GM03348 (cell line): Measurements from ENCODE around the gene TLR8.
"Not testable (repeated sequence)": the region's sequence is repeated elsewhere in the genome, so short reads cannot be mapped to it uniquely, and the experiment has no call there.

Experiments used
- DNase-seq: peaks from one replicate; pipeline ENCODE4 v3.0.0; 2012; ENCODE audit warnings: low spot score

The TLR8 gene

GRCh38 chrX:12898073-12898472 is 8.3 kb upstream of the TLR8 start:
- no peak for DNase-seq

GRCh38 chrX:12899506-12899905 is 6.9 kb upstream of the TLR8 start:
- no peak for DNase-seq

DNA sequence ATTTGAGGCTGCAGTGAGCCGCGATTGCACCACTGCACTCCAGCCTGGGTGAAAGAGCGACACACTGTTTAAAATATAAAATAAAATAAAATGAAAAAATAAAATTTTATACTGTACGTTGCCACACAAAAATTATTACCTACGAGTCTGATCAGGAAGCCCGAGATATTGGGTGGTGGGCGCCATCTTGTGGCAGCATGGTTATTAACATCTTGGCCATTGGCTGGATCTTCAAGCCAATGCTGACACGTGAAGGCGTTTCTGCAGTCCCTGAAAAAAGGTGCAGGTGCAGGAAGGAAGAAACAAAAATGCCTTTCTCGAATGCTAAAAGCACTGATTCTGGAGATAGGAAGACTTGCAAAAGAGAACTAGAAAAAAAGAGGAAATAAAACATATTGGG is 4.9 kb upstream of the TLR8 start:
- DNase-seq, result peak; percentile 61

DNA sequence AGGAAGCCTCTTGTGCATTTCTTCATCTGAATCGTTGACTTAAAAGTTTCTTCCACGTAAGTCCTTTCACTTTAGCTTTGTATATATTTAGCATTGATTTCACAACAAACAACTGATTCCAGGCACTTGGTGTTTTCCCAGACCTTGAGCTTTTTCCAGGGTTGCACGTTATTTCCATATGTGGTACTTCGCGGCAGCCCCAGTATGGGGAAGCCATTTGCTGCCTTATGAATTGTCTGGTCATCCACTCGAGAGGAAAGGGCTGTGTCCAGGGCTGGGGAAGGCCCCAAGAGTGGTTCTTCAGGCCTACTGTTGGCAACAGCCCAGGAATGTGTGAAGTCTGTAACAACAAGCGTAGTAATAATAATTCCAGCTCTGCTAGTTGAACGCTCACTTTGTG is 2.8 kb upstream of the TLR8 start:
- peak; percentile 39 for DNase-seq

DNA sequence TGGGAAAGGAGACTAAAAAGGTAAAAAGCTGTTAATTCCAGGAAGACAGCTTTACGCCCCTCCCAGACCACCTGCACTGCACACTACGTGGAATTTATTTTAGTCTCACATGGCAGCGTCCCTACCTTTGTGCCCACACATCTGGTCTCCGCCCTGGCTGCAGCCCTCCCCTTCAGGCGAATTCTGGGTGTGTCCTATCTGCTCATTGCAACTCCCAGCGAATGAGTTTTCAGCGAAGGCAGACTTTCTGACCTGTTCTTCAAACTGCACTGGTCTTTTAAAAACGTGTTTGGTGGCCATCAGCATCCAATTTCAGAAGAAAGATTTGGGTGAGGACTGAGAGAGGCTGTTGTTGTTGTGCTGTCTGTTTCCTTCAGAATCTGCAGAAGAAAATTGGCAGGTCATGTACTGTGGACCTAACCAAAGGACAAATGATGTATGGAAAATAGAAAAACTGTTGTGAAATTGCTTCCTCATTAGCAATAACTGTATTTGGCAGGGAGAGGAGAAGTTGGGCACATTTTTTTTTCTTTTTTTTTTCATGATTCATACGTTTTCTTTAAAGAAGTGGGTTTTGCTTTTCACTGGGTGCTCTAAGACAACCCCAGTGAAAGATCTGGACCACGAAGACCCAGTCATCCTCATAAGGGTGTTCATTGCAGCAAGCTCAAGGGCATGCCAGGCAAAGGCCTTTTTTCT is 4.2 kb downstream of the TLR8 start:
- DNase-seq, result peak; percentile 14

- no peak for DNase-seq
Measured at GRCh38 chrX:12911122-12911470, 4.7 kb downstream of the TLR8 start.

DNA sequence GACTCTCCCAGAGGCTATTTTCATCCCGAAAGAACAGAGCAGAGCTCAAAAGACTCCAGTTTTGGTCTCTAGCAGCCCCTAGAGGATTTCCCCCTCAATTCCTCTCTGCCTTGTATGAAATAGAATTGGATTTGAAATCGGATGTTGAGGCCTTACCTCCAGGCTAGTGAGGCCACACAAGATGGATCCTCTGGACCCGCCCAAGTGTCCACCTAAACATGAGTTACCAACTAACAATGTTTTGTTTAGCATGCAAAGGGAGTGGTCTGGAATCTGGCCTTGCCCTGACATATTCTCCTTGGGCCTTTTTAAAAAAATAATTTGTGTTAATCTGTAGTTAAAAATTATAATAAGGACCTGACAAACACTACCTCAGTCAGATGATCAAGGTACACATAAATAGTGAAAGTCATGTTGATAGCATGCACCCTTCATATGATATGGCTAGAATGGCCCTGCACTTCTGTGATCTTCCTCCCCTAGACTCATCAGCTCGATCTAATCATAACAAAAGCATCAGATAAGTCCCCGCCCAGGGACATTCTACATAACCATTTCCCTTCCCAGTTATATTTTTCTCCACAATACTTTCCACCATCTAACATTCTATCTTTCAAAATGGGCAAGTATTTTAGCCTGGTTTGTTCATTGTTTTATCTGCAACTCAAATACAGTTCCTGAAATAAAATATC is 6.5 kb downstream of the TLR8 start:
- no peak for DNase-seq

DNA sequence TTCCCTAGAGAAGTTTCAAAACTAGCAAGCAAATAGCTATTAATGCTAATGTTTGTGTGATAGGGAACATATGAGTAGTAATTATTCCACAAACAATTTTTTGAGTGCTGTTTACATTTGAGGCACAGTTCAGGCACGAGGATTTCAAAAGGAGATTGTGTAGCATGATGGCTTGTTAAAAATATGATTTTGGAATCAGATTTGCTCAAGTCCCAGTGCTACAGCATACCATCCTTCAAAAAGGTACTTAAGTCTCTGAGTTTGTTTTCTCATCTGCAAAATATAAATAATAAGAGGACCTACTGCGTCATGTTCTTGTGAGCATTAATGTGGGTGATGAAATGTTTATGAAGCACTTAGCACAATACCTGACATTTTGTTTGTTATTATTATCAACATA is 11.3 kb downstream of the TLR8 start:
- DNase-seq, result no peak

DNA sequence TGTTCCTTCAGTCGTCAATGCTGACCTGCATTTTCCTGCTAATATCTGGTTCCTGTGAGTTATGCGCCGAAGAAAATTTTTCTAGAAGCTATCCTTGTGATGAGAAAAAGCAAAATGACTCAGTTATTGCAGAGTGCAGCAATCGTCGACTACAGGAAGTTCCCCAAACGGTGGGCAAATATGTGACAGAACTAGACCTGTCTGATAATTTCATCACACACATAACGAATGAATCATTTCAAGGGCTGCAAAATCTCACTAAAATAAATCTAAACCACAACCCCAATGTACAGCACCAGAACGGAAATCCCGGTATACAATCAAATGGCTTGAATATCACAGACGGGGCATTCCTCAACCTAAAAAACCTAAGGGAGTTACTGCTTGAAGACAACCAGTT is 12.6 kb downstream of the TLR8 start:
- no peak for DNase-seq

- no peak for DNase-seq
Measured at GRCh38 chrX:12919620-12920019, 13.2 kb downstream of the TLR8 start.

- no peak for DNase-seq
Measured at GRCh38 chrX:12920990-12921389, 14.6 kb downstream of the TLR8 start.

- DNase-seq, result no peak
Measured at GRCh38 chrX:12921886-12922598, 15.6 kb downstream of the TLR8 start.

DNA sequence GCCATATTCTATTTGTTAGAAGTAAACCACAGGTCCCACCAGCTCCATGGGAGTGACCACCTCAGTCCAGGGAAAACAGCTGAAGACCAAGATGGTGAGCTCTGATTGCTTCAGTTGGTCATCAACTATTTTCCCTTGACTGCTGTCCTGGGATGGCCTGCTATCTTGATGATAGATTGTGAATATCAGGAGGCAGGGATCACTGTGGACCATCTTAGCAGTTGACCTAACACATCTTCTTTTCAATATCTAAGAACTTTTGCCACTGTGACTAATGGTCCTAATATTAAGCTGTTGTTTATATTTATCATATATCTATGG is 16.1 kb downstream of the TLR8 start:
- DNase-seq, result no peak

GRCh38 chrX:12929701-12930100 is 23.3 kb downstream of the TLR8 start:
- DNase-seq, result no peak

- no peak for DNase-seq
Measured at GRCh38 chrX:12930150-12930549, 23.7 kb downstream of the TLR8 start.

- no peak for DNase-seq
Measured at GRCh38 chrX:12932244-12932643, 25.8 kb downstream of the TLR8 start.

DNA sequence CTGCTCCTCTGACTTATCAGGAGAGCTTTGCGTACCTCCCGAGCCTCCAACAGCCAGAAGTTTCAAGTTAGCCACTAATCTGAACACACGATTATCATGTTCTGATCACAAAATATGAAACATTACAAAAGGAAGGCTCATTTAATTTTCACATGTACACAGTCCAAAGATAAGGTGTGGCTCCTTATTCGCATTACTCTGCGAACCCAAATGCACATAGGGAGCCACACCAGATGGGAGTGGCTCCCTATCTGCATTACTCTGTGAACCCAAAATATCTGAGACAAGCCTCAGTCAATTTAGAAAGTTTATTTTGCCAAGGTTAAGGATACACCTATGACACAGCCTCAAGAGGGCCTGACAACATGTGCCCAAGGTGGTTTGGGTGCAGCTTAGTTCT is 28.4 kb downstream of the TLR8 start:
- DNase-seq, result no peak

GRCh38 chrX:12936947-12937346 is 30.5 kb downstream of the TLR8 start:
- DNase-seq, result no peak

DNA sequence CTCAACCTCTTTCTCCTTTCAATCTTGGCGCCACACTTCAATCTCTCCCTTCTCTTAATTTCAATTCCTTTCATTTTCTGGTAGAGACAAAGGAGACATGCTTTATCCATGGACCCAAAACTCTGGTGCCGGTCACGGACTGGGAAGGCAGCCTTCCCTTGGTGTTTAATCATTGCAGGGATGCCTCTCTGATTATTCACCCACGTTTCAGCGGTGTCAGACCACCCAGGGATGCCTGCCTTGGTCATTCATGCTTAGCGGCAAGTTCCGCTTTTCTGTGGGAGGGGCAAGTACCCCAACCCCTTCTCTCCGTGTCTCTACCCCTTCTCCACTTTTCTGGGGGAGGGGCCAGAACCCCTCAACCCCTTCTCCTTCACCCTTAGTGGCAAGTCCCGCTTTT is 34.1 kb downstream of the TLR8 start:
- not testable (repeated sequence) for DNase-seq

DNA sequence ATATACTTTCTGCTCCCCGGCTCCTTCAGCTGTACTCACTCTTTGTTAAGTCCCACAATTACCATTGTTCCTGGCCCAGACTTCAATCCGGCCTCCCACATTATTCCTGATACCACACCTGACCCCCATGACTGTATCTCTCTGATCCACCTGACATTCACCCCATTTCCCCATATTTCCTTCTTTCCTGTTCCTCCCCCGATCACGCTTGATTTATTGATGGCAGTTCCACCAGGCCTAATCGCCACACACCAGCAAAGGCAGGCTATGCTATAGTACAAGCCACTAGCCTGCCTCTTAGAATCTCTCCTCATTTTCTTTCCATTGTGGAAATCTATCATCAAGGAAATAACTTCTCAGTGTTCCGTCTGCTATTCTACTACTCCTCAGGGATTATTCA is 37.2 kb downstream of the TLR8 start:
- DNase-seq, result not testable (repeated sequence)

DNA sequence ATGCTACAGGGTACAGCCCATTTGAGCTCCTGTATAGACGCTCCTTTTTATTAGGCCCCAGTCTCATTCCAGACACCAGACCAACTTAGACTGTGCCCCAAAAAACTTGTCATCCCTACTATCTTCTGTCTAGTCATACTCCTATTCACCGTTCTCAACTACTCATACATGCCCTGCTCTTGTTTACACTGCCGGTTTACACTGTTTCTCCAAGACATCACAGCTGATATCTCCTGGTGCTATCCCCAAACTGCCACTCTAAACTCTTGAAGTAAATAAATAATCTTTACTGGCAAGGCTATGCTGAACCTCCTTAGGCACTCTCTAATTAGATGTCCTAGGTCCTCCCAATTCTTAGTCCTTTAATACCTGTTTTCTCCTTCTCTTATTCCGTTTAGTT is 38.0 kb downstream of the TLR8 start:
- not testable (repeated sequence) for DNase-seq

DNA sequence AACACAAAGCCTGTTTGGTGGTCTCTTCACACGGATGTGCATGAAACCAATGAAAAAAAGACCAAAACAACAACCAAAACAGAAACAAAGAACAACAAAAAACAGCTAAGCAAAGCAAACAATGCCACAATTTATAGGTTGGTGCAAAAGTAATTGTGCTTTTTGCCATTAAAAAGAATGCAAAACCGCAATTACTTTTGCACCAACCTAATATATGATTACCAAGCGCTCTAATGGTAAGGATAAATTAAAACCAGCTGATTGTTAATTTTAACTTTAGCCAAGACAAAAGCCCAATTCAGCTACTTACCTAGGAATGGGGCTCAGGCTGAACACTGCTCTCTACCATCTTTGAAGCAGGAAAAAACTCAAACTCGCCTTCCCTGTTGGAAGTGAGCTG is 39.1 kb downstream of the TLR8 start:
- no peak for DNase-seq

GRCh38 chrX:12946406-12946805 is 40.0 kb downstream of the TLR8 start:
- DNase-seq, result no peak
